Measurements from ENCODE around the gene ZNF302. TPM values are rescaled to one million over a fixed set of nuclear protein-coding genes. Genes with fewer than 3 reads are reported as not detected.

The ZNF302 gene
- total RNA-seq, 1 donor from 2014 or later = 74.5 TPM

- Mint-ChIP-seq H3K4me3 (peak overlapping the region; percentile 93), H3K4me1 (peaks cover 16% of the 10 kb centered on the region)
- peak; percentile 7 for DNase-seq (ENCODE audit: low spot score)
Observed at GRCh38 chr19:34734537-34735103, 57.1 kb downstream of the ZNF302 start.

More at GRCh38 chr19:34734537-34735103, 57.1 kb downstream of the ZNF302 start:
- H3K4me2 ChIP-seq = peak overlapping the region; percentile 89
- peak overlapping the region; percentile 82 for H3K9ac ChIP-seq
- H3K4me1 ChIP-seq = peaks cover 8% of the 10 kb centered on the region
- H3K27ac Mint-ChIP-seq = peak overlapping the region; percentile 97
- H3K9me3 Mint-ChIP-seq = peaks cover 15% of the 10 kb centered on the region
- H3K36me3 ChIP-seq = peaks cover 4% of the 10 kb centered on the region
- H3K36me3 Mint-ChIP-seq = peaks cover 24% of the 10 kb centered on the region
- peaks cover 4% of the 10 kb centered on the region for H3K27me3 Mint-ChIP-seq (ENCODE audit: insufficient read depth, low read depth)
- H3K27ac ChIP-seq = peak overlapping the region; percentile 94
- TF ChIP-seq CTCF (IDR thresholded peaks at IDR 0.05) = no peak
- TF ChIP-seq EZH2phosphoT487 (IDR thresholded peaks at IDR 0.05) = no peak
- no peak for TF ChIP-seq EZH2 (IDR thresholded peaks at IDR 0.05)
- H4K20me1 ChIP-seq (ENCODE audit: low read depth) = no peaks in the 10 kb centered on the region
- peaks cover 4% of the 10 kb centered on the region for H3K79me2 ChIP-seq (ENCODE audit: low read depth)
- peak overlapping the region; percentile 86 for H3K4me3 ChIP-seq
- no peaks in the 10 kb centered on the region for H3K27me3 ChIP-seq
- no peaks in the 10 kb centered on the region for H3K9me3 ChIP-seq (ENCODE audit: low read depth)
- H2AFZ ChIP-seq (replicated peaks) = peak overlapping the region; percentile 98
- peaks cover 20% of the 10 kb centered on the region for H3F3A ChIP-seq (ENCODE audit: low read depth)

Small RNA genes within 50 kb of the gene (small RNA-seq; reads per million reads assigned to genes)
- gene RF00611 = not detected

Other genes starting within 250 kb of the ZNF302 start
- 305 and 373 TPM in 2 replicates for gene UBA2, start 249.3 kb upstream of the ZNF302 start, total RNA-seq (ENCODE audit: low replicate concordance)
- gene WTIP, start 195.9 kb upstream of the ZNF302 start, total RNA-seq (ENCODE audit: low replicate concordance) = 28.2 and 35.4 TPM in 2 replicates
- gene SCGB2B2, start 519 bp upstream of the ZNF302 start, total RNA-seq (ENCODE audit: low replicate concordance) = 0.03 TPM in 1 of 2 replicates, not detected in the other
- gene ZNF181, start 56.6 kb downstream of the ZNF302 start, total RNA-seq (ENCODE audit: low replicate concordance) = 20.2 and 21.7 TPM in 2 replicates
- 7.6 and 12.7 TPM in 2 replicates for gene ZNF599, start 95.5 kb downstream of the ZNF302 start, total RNA-seq (ENCODE audit: low replicate concordance)
- gene ZNF30, start 249.2 kb downstream of the ZNF302 start, total RNA-seq (ENCODE audit: low replicate concordance) = 7.6 and 10.3 TPM in 2 replicates